Ectodermal cell (in vitro differentiated cells): Measurements from ENCODE around the gene YDJC.

Experiments used
- H3K27ac ChIP-seq: 2 replicates; pipeline ENCODE4 v1.7.0; 2013; ENCODE audit warnings: mild to moderate bottlenecking, low read depth, low read length; ENCODE audit not compliant: insufficient read depth, poor library complexity, severe bottlenecking
- H3K27me3 ChIP-seq: 2 replicates; pipeline ENCODE4 v1.7.0; 2013; ENCODE audit warnings: mild to moderate bottlenecking, low read length; ENCODE audit not compliant: insufficient read depth, control insufficient read depth, poor library complexity, severe bottlenecking
- H3K36me3 ChIP-seq: one replicate; pipeline ENCODE4 v1.7.0; 2013; ENCODE audit warnings: low read length; ENCODE audit not compliant: control insufficient read depth, insufficient read depth
- H3K4me1 ChIP-seq: one replicate; pipeline ENCODE4 v1.7.0; 2013; ENCODE audit warnings: low read length; ENCODE audit not compliant: control insufficient read depth, insufficient read depth
- H3K4me3 ChIP-seq: 2 replicates; pipeline ENCODE4 v1.7.0; 2013; ENCODE audit warnings: low read depth, low read length, control low read depth; ENCODE audit not compliant: insufficient read depth
- H3K9me3 ChIP-seq: 2 replicates; pipeline ENCODE4 v1.7.0; 2013; ENCODE audit warnings: mild to moderate bottlenecking, low read length, moderate library complexity; ENCODE audit not compliant: control insufficient read depth
- WGBS, 2 experiments: methylation state at CpG; one replicate each; pipeline ENCODE4 v1.1.7; 2013; ENCODE audit warnings: missing lambda C conversion rate in 2 of 2; 5-methylcytosine and 5-hydroxymethylcytosine counted together

The YDJC gene

GRCh38 chr22:21579474-21579851 lies 50.4 kb downstream of the YDJC start:
- H3K27me3 ChIP-seq = no peaks in the 10 kb centered on the region
- H3K4me3 ChIP-seq = no peak overlapping the region
- H3K36me3 ChIP-seq = no peaks in the 10 kb centered on the region
- 93 to 95% methylated on average over 6 of the region's 6 CpGs for WGBS, 2 experiments
- H3K4me1 ChIP-seq = no peaks in the 10 kb centered on the region
- no peak overlapping the region for H3K27ac ChIP-seq
- H3K9me3 ChIP-seq = no peaks in the 10 kb centered on the region
